A549 (cell line): ENCODE results near the gene LNX2. TPM values are rescaled to one million over a fixed set of nuclear protein-coding genes. Genes with fewer than 3 reads are reported as not detected.

Experiments used
- ATAC-seq, 2 experiments: fragments of 200-7000 bp in 1 of 2; fragments of >200 bp in 1 of 2; cut with Nextera tagmentation in 1 of 2; cut with Tn5 transposase in 1 of 2; 3 replicates each; pipeline versions ENCODE4 v1.8.0 to v1.9.1; 2018 to 2020; ENCODE audit warnings: mild to moderate bottlenecking in 1 of 2, moderate library complexity in 1 of 2
- CTCF ChIA-PET: fragments of 300-600 bp; sonication (Branson Sonifier 250); formaldehyde crosslinking; extraction: SDS; loops from one replicate; lab custom pipeline; 2021; ENCODE audit warnings: antibody characterized with exemption, inconsistent platforms; lab: Yijun Ruan, JAX
- POLR2A ChIA-PET: fragments of 350-600 bp; formaldehyde crosslinking; extraction: SDS; loops from one replicate; lab custom pipeline; 2021; ENCODE audit warnings: antibody characterized with exemption, inconsistent platforms; lab: Yijun Ruan, JAX
- DNase-seq, 2 experiments: peaks; one replicate each; pipeline versions ENCODE4 v3.0.0 to v3.0.0-alpha.2; 2011 to 2016; ENCODE audit warnings: low read depth in 1 of 2, low spot score in 1 of 2
- FAIRE-seq: peaks from 2 replicates; lab custom pipeline; 2011; peaks lifted over from hg19 to GRCh38; lab: Jason Lieb, UNC
- H3K27ac ChIP-seq, 2 experiments: fragments of >200 bp; sonication (Bioruptor Twin); formaldehyde crosslinking; 3 replicates each; pipeline ENCODE4 v1.5.1; 2016 to 2017
- H3K4me1 ChIP-seq: fragments of >200 bp; sonication (Bioruptor Twin); formaldehyde crosslinking; 3 replicates; pipeline ENCODE4 v1.6.1; 2016
- H3K4me2 ChIP-seq: fragments of >200 bp; sonication (Bioruptor Twin); formaldehyde crosslinking; 3 replicates; pipeline ENCODE4 v1.6.1; 2016
- H3K4me3 ChIP-seq: fragments of >200 bp; sonication (Bioruptor Twin); formaldehyde crosslinking; 3 replicates; pipeline ENCODE4 v1.5.1; 2016
- H3K9me3 ChIP-seq: fragments of >200 bp; sonication (Bioruptor Twin); formaldehyde crosslinking; 3 replicates; pipeline ENCODE4 v1.6.1; 2016
- BHLHE40 ChIP-seq: IDR thresholded peaks from 2 replicates; pipeline ENCODE4 v1.6.1; 2012; ENCODE audit warnings: low read depth, low read length, inconsistent platforms
- CBX2 ChIP-seq: fragments of 200-600 bp; sonication (generic); IDR thresholded peaks from 2 replicates; pipeline ENCODE4 v1.6.1; 2016; ENCODE audit warnings: low read depth, mild to moderate bottlenecking, borderline replicate concordance
- EHMT2 ChIP-seq: fragments of 200-600 bp; sonication (generic); IDR thresholded peaks from 2 replicates; pipeline ENCODE4 v1.6.1; 2016; ENCODE audit warnings: antibody characterized with exemption, low read depth, mild to moderate bottlenecking, moderate library complexity
- EP300 ChIP-seq, 2 experiments: fragments of >200 bp; sonication (Bioruptor Twin); formaldehyde crosslinking; IDR thresholded peaks; 2 replicates in 1 of 2; 3 replicates in 1 of 2; pipeline ENCODE4 v1.6.1; 2016 to 2017
- ESRRA ChIP-seq: fragments of 150-350 bp; IDR thresholded peaks from 2 replicates; pipeline ENCODE4 v1.6.1; 2014; ENCODE audit warnings: mild to moderate bottlenecking, low read length, borderline replicate concordance
- FOSB ChIP-seq: fragments of 250-450 bp; sonication (Bioruptor Pico); IDR thresholded peaks from 2 replicates; pipeline ENCODE4 v1.5.0; 2020; ENCODE audit warnings: mild to moderate bottlenecking, moderate library complexity
- FOXS1 ChIP-seq: fragments of 250-450 bp; sonication (Bioruptor Pico); IDR thresholded peaks from 2 replicates; pipeline ENCODE4 v1.5.0; 2020; ENCODE audit warnings: mild to moderate bottlenecking, moderate library complexity
- HES2 ChIP-seq: fragments of >200 bp; sonication (Bioruptor Twin); formaldehyde crosslinking; IDR thresholded peaks from 2 replicates; pipeline ENCODE4 v1.6.1; 2016
- KDM1A ChIP-seq: fragments of 200-600 bp; sonication (generic); IDR thresholded peaks from 2 replicates; pipeline ENCODE4 v1.6.1; 2016; ENCODE audit warnings: low read depth, mild to moderate bottlenecking
- MAFK ChIP-seq: fragments of 450-650 bp; IDR thresholded peaks from 2 replicates; pipeline ENCODE4 v1.6.1; 2014; ENCODE audit not compliant: partially characterized antibody
- MAZ ChIP-seq: fragments of 150-350 bp; IDR thresholded peaks from 2 replicates; pipeline ENCODE4 v1.6.1; 2014; ENCODE audit warnings: antibody characterized with exemption, low read depth, low read length, borderline replicate concordance
- MYC ChIP-seq: IDR thresholded peaks from 2 replicates; pipeline ENCODE4 v1.6.1; 2012; ENCODE audit warnings: mild to moderate bottlenecking, inconsistent platforms, low read length, improper control_type of control experiment, borderline replicate concordance
- NFE2L2 ChIP-seq: fragments of 150-350 bp; conservative IDR thresholded peaks from 2 replicates; pipeline ENCODE4 v1.6.1; 2014; ENCODE audit warnings: low read length
- NPAS2 ChIP-seq: fragments of 250-450 bp; sonication (Bioruptor Pico); IDR thresholded peaks from 2 replicates; pipeline ENCODE4 v1.8.0; 2022; ENCODE audit warnings: mild to moderate bottlenecking, moderate library complexity, borderline replicate concordance
- PBX3 ChIP-seq: IDR thresholded peaks from 2 replicates; pipeline ENCODE4 v1.6.1; 2012
- PHF8 ChIP-seq: fragments of 200-600 bp; sonication (generic); IDR thresholded peaks from 2 replicates; pipeline ENCODE4 v1.6.1; 2016; ENCODE audit warnings: low read depth, mild to moderate bottlenecking, antibody characterized with exemption, moderate library complexity, borderline replicate concordance
- POLR2A ChIP-seq: IDR thresholded peaks from 2 replicates; pipeline ENCODE4 v1.6.1; 2012; ENCODE audit warnings: mild to moderate bottlenecking, low read length
- POLR2AphosphoS2 ChIP-seq: conservative IDR thresholded peaks from 2 replicates; pipeline ENCODE4 v1.6.1; 2012; ENCODE audit warnings: low read length, improper control_type of control experiment, inconsistent platforms
- RARB ChIP-seq: fragments of 250-450 bp; sonication (Bioruptor Pico); IDR thresholded peaks from 2 replicates; pipeline ENCODE4 v1.8.0; 2021; ENCODE audit warnings: mild to moderate bottlenecking, moderate library complexity
- RFX5 ChIP-seq: fragments of 450-650 bp; IDR thresholded peaks from 2 replicates; pipeline ENCODE4 v1.7.1; 2014; ENCODE audit warnings: antibody characterized with exemption, mild to moderate bottlenecking, moderate library complexity
- SMC3 ChIP-seq: fragments of >200 bp; sonication (Bioruptor Twin); formaldehyde crosslinking; IDR thresholded peaks from 3 replicates; pipeline ENCODE4 v1.6.1; 2018; ENCODE audit warnings: inconsistent platforms
- TFCP2L1 ChIP-seq: fragments of 250-450 bp; sonication (Bioruptor Pico); IDR thresholded peaks from 2 replicates; pipeline ENCODE4 v1.5.0; 2021; ENCODE audit warnings: mild to moderate bottlenecking
- WGBS: methylation state at CpG from one replicate; pipeline ENCODE4 v1.1.6; 2017; ENCODE audit errors: missing lambda C conversion rate; 5-methylcytosine and 5-hydroxymethylcytosine counted together
- polyA plus RNA-seq, 4 experiments: library from polyadenylated mRNA; depleted of rRNA in 3 of 4; stranded (reverse); fragments of >200 nt; fragmentation: RNase III in 1 of 4; extraction: RNeasy Plus Mini Kit Qiagen cat#74134 plus additional on column Dnase treatment in 1 of 4; gene quantifications; 2 replicates in 3 of 4; 3 replicates in 1 of 4; pipeline ENCODE4 v1.2.3, GENCODE V29; 2011 to 2017
- TF ChIP-seq, protein P1 (sequence below): fragments of 250-450 bp; sonication (Bioruptor Pico); IDR thresholded peaks from 2 replicates; pipeline ENCODE4 v1.5.0; 2020; ENCODE audit warnings: low read depth, mild to moderate bottlenecking, moderate library complexity
- TF ChIP-seq, protein P2 (sequence below): fragments of 450-650 bp; IDR thresholded peaks from 2 replicates; pipeline ENCODE4 v1.6.1; 2014; ENCODE audit warnings: antibody characterized with exemption
- TF ChIP-seq, protein P3 (sequence below): fragments of 250-450 bp; sonication (Bioruptor Pico); IDR thresholded peaks from 2 replicates; pipeline ENCODE4 v1.5.0; 2021; ENCODE audit warnings: mild to moderate bottlenecking, moderate library complexity, borderline replicate concordance
- TF ChIP-seq, protein P4 (sequence below): IDR thresholded peaks from 2 replicates; pipeline ENCODE4 v1.6.1; 2012

LNX2 gene
- polyA plus RNA-seq, 2 of the 4 experiments (the other 2 are of a cell fraction), result 3.3 to 6.3 TPM

DNA sequence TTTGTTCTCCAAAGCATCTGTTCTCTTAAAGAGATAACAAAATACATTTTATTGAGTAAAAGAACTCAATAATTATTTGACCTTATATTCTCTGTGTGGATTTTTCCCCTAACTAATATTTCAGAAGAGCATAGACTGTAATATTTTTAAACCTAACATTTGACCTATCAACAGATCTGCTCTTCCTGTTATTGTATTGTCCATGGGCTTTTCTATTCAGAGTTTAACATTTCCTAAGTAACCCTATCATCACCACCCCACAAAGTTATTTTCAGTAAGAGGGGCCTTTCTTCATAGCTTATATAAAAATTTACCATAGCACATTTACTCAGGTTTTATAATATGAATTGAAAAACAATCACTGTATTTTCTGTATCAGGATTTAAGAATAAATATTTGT is 18.9 kb upstream of the LNX2 start:
- CTCF ChIA-PET, result no interaction called here
- no peak for FAIRE-seq

DNA sequence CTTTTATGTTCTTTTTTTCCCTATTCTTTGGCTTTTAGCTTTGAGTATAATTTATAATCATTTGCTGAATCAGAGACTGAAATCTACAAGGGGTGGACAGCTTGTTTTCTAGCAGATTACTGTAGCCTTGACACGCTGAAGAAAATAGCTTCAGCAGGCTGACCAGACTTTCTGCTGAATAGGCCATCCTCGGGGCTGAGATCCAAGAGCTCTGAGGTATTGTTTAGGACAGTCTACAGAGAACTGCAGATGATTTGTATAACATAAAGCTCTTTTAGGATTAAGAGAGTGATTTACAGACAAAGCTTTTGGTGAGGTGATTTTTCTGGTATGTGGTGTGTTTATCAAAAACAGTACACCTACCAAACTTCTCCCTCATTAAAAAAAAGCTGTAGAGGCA is 18.2 kb upstream of the LNX2 start:
- ATAC-seq (no peak), FAIRE-seq (no peak), DNase-seq (no peak)
- H3K4me1 ChIP-seq, result no peaks in the 10 kb centered on the region
- H3K4me2 ChIP-seq, result no peak overlapping the region
- ChIA-PET CTCF (no interaction called here), POLR2A (no interaction called here)
- H3K27ac ChIP-seq, result no peak overlapping the region
- H3K4me3 ChIP-seq, result no peak overlapping the region
- TF ChIP-seq POLR2A (no peak), EHMT2 (no peak), ESRRA (no peak), RARB (CRISPR knock-in tag) (no peak), KDM1A (no peak), MAFK (no peak), EP300 (IDR thresholded peaks at IDR 0.05) (no peak)
- TF ChIP-seq, protein P1, sequence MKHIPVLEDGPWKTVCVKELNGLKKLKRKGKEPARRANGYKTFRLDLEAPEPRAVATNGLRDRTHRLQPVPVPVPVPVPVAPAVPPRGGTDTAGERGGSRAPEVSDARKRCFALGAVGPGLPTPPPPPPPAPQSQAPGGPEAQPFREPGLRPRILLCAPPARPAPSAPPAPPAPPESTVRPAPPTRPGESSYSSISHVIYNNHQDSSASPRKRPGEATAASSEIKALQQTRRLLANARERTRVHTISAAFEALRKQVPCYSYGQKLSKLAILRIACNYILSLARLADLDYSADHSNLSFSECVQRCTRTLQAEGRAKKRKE (CRISPR knock-in tag), result no peak
- H3K9me3 ChIP-seq, result no peaks in the 10 kb centered on the region
- 88% methylated on average over 2 of the region's 2 CpGs for WGBS

More for the DNA sequence above, 18.9 kb upstream of the LNX2 start:
- Histone ChIP-seq H3K4me3 (no peak overlapping the region), H3K27ac (no peak overlapping the region), H3K4me1 (no peaks in the 10 kb centered on the region), H3K9me3 (no peaks in the 10 kb centered on the region), H3K4me2 (no peak overlapping the region)
- no peak for ATAC-seq
- POLR2A ChIA-PET, result no interaction called here
- TF ChIP-seq, protein P2, sequence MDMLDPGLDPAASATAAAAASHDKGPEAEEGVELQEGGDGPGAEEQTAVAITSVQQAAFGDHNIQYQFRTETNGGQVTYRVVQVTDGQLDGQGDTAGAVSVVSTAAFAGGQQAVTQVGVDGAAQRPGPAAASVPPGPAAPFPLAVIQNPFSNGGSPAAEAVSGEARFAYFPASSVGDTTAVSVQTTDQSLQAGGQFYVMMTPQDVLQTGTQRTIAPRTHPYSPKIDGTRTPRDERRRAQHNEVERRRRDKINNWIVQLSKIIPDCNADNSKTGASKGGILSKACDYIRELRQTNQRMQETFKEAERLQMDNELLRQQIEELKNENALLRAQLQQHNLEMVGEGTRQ, result no peak
- TF ChIP-seq FOXS1 (CRISPR knock-in tag) (no peak), MAZ (no peak), NPAS2 (CRISPR knock-in tag) (no peak), PHF8 (no peak), RFX5 (no peak), FOSB (no peak), BHLHE40 (no peak), SMC3 (no peak), TFCP2L1 (CRISPR knock-in tag) (no peak), CBX2 (no peak), MAFK (no peak), PBX3 (no peak), POLR2AphosphoS2 (no peak), HES2 (no peak), MYC (no peak), NFE2L2 (no peak)
- TF ChIP-seq, protein P3, sequence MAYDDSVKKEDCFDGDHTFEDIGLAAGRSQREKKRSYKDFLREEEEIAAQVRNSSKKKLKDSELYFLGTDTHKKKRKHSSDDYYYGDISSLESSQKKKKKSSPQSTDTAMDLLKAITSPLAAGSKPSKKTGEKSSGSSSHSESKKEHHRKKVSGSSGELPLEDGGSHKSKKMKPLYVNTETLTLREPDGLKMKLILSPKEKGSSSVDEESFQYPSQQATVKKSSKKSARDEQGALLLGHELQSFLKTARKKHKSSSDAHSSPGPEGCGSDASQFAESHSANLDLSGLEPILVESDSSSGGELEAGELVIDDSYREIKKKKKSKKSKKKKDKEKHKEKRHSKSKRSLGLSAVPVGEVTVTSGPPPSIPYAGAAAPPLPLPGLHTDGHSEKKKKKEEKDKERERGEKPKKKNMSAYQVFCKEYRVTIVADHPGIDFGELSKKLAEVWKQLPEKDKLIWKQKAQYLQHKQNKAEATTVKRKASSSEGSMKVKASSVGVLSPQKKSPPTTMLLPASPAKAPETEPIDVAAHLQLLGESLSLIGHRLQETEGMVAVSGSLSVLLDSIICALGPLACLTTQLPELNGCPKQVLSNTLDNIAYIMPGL (CRISPR knock-in tag), result no peak
- TF ChIP-seq, protein P4, sequence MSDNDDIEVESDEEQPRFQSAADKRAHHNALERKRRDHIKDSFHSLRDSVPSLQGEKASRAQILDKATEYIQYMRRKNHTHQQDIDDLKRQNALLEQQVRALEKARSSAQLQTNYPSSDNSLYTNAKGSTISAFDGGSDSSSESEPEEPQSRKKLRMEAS, result no peak
- DNase-seq, result no peak
